T-helper 22 cell (primary cell): Measurements from ENCODE around the gene PPP2R5B.

Source experiments
- DNase-seq: peaks from one replicate; pipeline ENCODE4 v3.0.0-alpha.2; 2020; ENCODE audit warnings: low read depth

The PPP2R5B gene

DNA sequence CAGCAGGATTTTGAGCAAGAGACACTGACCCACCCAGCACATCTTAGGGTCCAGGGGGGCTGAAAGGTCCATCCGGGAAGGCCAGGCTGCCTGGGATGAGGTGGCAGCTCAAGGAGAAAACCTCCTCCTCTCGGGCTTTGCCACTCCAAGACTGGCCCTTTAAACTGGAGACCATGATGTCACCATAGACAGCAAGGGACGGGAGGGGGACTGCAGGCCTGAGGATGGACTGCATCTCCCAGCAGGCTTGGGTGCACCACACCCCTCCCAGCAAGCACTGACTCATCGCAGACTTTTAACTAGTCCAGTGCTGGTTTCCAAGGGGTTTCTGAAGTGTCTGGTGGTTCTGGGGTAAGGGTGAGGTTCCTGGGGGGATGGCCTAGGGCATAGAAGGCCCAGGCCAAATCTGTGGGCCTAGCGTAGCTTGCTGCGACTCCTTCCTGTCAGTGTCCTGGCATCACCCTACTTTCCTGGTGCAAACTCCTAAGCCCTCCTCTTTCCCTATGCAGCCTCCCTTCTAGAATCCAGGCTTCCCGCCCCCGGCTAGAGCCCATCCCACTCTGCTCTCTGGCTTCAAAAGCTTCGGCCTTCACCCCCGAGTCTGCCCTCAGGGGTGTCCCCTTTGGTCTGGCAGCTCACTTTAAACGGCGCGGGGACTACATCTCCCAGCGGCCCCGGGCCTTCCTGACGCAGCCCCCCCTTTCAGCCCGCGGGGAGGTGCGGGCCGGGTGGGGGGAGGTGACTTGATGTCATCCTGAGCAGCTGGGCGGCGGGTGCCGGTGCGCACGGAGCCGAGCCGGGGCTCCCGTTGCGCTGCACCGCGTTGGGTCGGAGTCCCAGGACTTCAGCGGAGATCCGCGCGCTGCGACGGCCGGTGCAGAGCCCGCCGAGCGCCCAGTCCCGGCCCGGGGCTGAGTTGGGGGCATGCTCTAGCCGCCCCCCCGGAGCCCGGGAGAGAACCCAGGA, at the start of gene PPP2R5B:
Gene PPP2R5B (plus strand): TSS at position 746 of the 966 bp plus-strand sequence. CDS start 1,046 bp downstream, outside the sequence.
- peak; percentile 90 for DNase-seq

DNA sequence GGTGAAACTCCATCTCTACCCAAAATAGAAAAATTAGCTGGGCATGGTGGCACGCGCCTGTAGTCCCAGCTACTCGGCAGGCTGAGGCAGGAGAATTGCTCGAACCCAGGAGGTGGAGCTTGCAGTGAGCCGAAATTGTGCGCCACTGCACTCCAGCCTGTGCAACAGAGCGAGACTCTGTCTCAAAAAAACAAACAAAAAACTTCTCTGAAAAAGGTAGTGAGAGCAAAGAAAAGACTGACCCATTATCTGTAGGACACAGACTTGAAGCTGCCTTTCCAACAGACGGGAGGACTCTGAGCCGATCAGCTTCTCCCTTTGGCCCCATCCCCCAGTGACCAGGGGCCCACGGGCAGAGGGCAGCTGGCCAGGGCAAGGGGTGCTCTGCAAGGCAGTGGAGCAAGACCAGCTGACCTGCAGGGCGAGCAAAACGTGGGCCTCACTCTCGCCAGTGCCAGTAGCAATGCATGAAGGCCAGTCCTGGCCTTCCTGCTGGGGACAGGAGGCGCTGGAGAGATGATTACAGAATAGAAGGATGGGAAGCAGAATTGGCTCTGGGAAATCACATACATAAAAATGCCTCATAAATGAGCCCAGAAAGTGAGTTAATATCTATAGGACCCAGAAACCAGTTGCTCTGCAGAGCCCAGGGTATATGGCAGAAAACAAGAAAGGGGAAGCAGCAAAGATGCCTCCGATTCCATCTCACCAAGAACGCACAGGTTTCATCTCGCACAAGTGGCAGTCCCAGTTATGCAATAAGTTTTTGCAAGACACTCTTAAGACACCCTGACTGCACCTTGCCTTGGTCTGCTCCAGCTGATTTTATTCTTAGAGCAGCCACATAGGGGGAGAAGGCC, 48.9 kb upstream of the PPP2R5B start:
- no peak for DNase-seq

DNA sequence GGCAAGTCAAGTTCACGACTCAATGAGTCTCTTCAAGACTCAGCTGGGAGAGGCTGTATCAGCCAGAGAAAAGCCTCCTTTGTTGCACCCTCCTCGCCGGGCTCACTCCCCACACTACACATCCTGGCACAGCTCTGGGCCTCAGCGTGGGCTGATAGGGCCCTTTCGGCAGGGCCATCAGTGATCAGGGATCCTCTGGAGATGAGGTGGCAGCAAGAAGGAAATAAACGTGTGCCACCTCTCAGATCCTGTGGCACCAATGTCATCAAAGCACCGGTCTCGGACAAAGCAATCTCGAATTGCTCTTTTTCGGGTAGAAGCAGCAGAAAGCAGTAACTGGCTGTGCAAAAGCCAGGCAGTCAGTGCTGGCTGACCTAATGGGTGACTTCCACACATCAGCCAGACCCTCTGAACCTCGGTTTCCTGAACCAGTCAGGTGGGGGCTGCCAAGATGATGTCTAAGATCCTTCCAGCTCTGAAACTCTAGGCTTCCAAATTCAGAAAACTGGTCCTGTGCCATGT, 48.2 kb upstream of the PPP2R5B start:
- DNase-seq: no peak

DNA sequence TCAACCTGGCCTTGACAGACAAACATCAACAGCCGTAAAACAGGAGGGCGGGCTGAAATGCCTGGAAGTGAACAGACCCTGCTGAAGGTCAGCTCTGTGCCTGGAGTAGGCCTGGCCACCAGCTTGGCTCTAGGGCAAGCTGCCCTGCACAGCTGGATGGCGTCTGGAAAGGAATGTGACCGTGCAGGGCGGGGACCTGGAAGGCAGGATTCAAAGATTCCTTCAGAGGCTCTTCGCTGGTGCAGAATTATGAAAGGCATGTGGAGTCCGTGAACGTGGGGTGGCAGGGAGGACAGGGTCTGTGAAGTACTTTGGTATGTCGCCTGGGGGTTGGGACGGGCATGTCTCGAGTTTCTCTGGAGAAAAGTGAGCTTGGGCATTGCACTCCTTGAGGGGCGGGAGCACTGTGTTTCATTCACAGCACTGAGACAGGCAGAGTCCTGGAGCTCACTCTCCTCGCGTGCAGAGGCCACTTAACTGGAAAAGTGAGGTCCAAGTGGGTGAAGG, 47.6 kb upstream of the PPP2R5B start:
- no peak for DNase-seq

DNA sequence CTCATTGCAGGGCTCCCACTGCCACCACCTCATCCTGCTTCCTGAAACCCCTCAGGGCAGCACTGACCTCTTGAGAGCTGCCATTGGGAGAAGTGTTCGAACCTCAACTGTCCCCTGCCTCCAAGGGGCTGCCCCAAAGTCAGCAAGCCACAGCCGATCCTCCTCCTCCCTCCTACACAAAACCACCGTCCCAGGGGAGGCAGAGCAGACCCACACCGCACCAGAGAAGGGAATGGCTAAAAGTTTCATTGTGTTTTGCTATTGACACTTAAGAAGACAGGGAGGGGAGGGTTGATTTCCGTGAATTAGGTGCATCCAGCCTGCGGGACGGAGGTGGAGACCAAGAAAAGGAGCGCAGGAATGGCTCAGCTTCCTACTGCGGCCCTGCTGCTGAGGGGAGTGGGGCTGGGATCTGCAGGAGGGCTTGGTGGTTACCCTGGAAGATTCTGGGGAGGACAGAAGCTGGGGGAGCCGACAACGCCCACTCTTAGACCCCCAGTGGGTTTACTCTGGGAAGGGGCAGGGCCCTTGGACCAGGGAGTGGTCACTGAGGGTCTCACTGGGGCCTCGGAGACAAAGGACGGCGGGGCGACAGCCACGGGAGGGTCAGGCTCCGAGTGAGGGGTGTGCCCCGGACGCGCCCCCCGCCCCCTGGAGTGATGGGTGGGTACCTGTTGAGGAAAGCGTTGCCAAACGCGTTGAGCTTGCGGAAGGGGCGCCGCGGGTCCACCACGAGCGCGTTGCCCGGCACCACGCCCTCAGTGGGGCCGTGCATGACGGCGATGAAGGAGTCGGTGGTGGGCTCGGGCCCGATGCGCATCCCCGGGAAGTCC, 46.9 kb upstream of the PPP2R5B start:
- DNase-seq: no peak

DNA sequence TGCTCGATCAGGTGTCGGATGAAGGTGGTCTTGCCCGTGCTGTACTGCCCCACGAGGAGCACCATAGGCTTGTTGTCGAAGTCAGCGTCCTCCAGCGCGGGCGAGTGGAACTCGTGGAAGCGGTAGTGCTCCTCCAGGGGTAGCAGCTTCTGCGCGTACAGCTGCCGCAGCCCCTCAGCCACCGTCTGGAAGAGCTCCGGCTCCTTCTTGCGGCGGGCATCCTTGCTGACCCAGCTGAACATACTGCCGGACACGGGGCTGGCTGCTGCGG, 46.3 kb upstream of the PPP2R5B start:
- peak; percentile 37 for DNase-seq

DNA sequence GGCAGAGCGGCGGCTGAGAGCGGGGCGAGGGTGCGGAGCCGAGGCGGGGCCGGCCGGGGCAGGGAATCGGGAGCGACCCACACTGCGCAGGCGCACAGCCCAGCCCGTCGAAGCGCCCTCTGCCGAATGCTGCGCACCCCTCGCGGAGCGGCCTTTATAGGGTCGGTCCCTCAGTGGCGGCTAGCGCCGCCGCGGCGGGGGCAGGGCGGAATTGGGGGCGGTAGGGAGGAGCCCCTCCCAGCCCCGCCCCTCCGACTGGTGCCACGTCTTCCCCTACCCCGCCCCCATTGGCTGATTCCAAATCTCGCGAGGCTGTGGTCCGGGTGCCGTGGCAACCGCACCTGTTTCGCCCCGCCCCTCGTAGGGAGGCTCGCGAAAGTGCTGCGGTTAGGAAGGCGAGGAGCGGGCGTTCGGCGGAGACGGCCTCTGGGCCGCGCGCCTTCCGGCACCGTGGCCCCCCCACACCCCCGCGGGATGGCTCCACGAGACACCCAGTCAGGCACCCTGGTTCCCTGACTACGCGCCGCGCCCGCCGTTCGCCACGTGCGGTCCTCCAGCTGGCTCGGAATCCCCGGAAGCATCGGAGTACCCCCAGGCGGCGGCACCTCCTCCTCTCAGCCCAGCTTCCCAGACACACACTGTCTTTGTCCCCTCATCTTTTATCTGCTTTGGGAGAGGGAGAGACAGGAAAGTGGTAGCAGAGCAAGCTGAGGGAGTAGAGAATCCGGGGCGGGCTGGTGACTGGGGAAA, 45.8 kb upstream of the PPP2R5B start, which contains the start of gene EHD1:
Gene EHD1 (minus strand): TSS at position 128 of the 750 bp plus-strand sequence. CDS start 157 bp downstream, outside the sequence.
- peak; percentile 100 for DNase-seq

DNA sequence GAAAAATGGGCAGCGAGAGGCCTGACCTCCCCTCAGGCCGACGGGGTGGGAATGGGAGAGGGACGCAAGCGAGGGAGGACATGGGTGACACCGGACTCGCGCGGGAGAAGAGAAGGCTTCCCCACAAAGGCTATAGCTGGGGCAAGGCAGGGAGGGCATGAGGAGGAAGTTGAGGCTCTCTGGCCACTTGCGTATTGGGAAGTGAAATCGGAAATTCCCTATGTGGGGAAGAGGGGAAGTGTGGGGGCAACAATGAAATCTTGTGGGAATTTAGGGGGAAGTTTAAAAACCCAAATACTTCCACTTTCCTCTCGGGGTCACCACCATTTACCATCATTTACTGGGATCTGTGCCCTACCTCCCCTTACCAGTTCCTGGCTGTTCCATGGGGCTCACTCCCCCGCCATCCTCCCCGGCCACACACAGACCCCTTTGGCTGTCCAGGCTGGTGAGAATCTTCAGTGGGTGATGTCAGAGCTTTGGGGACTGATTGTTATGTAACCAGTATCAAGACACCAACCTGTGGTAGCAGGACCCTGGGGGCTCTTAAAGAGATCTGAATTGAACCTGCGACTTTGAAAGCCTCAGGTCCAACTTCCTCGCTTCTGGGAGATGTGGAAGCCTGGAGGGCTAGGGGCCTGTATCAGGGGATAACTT, 45.1 kb upstream of the PPP2R5B start:
- no peak for DNase-seq

DNA sequence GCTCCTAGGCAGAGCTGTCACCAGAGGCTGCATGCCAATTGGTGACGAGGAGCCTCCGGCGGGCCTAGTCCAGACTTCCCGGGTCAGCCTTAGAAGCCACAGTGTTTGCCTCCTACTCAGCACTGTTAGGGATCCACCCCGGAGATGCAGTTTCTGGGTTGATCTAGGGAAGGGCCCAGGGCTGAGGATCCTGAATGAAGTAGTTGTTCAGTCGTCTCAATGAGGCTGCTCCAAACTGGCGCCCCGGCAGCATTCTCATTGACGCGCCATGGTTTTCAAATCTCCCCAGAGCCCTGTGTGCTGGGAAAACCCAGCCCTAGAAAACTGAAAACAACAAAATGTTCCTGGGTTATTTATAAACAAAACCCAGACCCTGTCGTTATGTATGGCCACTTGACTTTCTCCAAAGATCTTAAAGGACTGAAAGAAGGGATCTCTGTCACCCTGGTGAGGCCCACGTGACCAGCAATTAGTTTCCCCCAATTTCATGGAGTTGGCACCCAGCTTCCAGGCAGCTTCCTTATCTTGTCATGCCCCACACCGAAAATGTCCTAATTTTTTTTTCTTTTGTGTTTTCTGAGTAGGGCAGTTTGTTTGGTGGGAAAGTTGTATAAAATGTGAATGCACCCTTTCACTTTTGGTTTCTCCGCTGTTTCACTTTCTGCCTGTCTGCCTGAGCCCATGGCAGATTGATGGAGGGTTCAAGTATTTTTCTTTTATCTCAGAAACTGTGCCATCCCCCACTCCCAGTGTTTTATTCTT, 44.1 kb upstream of the PPP2R5B start:
- DNase-seq: no peak

DNA sequence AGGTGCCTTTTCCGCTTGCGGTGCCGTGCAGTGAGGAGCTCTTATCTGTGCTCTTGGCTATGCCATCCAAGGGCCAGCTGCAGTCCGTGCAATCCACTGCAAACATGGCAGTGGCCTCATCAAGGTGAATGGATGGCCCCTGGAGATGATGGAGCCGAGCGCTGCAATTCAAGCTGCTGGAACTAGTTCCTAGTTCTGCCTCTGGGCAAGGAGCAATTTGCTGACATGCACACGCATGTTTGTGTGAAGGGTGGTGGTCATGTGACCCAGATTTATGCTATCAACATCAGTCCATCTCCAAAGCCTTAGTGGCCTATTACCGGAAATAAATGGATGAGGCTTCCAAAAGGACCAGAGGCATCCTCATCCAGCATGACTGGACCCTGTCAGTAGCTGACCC, 43.0 kb upstream of the PPP2R5B start:
- DNase-seq: no peak

DNA sequence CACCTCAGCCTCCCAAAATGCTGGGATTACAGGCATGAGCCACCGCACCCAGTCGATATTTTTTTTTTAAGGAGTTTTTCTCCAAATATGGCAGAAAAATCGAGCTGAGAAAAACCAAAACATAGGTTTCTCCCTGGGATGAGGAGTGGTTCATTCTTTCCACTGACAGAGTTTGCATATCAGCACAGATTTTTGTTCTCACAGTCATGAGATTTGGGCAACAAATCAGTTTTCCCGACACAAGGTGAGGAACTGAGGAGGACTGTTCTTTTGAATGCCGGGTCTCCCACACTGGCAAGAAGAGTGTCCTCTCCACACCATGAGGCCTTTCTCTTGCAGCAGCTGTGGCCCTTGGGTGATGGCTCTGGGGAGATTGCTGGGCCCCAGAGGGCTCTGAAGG, 42.2 kb upstream of the PPP2R5B start:
- DNase-seq: no peak

DNA sequence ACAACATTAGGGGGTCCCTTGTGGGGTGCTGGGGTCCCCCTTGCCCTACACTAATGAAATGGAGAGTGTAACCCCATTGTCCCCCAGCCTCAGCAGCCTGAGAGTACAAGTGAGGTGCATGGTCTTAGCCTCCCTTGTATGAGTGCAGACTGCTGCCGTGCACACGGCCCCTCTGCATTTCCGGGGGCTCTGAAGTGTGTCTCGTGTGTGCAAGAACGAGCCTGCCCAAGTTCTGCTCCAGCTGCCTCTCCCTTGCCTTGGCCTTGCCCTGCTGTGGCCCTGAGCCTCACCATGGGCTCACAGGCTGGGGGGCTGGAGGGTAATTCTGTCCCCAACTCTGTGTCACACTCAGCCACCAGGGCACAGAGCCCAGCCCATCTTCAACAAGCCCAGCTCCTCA, 40.9 kb upstream of the PPP2R5B start:
- DNase-seq: no peak

DNA sequence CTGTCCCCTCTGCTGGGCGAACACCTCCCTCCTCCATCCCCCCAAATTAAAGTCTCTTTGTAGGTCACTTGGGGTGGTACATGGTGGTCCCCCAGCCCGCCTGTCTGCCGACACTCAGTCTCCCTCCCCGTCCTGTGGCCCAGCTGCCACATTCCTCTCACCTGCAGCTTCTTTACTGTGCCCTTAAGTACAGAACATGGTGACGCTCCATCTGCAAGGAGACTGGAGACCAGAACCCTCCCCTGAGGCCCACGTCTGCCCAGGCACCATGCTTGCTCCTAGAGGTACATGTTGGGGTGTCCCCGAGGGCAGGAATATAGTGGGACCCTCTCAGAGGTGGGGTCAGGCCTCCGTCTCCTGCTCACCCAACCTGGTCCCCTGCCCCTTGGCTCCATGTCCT, 40.5 kb upstream of the PPP2R5B start:
- DNase-seq: no peak

DNA sequence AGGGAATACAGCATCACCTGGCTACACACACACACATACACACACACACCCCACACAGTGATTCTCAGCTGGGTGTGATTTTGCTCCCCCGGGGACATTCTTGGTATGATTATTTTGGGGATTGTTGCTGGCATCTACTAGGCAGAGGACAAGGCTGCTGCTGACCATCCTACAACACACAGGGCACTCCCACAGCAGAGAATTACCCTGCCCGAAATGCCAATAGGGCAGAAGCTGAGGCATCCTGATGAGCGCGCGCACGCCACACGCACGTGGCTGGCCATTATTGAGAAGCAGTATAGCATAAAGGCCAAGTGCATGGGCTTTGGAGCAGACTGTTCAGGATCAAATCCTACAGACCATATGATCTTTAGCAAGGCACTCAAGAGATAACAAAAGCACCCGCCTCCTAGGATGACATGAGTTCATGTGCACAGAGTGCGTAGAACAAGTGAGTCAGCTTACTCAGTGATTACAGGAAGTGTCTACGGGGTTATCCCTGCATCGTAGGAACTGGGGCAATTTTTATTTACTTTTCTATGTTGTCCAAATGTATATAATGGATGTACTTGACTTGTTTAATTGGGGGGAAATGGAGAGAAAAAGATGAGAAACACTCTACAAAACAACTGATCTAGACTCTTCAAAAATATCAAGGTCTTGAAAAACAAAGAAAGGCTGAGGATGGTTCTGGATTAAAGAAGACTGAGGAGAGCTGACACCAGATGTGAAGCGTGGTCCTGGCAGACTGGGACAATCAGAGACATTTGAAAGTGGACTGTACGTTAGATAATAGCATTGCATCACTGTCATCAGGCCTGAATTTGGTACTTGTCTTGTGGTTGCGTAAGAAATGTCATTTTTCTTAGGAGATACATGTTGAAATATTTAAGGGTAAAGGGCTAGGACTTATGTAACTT, 38.9 kb upstream of the PPP2R5B start:
- DNase-seq: peak; percentile 41

DNA sequence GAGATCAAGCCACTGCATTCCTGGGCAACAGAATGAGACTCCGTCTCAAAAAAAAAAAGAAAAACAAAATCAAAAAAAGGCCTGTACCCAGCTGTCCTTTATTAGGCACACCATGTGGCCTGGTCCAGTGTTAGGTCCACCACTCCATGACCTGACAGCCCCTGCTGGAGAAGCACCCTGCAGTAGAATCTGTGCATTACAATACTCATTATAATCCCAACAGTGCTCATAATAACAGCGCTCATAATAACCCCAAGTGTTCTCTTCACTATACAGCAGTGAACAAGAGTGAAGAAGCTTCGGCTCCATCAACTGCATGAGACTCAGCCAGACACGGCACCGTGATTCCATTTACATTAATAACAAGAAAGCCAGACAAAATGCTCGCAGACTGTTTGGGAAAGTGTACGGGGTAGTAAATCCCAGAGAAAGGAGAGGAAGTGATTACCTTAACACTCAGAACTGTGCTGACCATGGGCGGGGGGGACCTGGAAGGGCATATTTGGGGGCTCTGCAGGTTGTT, 37.2 kb upstream of the PPP2R5B start:
- DNase-seq: no peak

DNA sequence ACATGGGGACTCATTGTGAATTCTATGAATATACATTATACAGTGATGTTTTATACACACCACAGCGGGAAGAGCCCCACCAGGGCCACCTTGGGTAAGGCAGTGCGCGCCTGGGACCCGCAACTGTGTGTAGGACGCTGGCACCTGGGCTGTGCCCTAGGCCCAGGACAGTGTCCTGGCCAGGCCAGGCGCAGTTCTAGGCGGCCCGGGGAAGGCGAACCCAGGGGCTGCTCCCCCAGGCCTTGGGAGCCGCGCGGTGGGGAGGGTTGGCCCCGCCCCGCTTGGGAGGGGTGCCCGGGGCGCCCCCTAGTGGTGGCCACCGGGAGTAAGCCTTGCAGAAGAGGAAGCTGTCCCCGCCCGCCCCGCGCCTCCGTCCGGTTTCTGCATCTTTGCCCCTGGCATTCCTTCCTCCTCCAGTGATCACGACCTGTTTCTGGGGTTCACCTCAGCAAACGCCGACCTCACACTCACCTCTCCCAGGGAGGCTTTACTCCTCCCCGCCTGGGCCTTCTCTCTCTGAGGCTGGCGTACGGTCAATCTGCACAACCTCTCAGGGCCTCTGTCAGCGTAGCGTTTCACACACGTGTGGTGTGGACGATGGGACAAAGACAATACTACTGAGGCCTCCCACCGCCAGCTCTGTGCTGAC, 36.6 kb upstream of the PPP2R5B start:
- peak; percentile 66 for DNase-seq

DNA sequence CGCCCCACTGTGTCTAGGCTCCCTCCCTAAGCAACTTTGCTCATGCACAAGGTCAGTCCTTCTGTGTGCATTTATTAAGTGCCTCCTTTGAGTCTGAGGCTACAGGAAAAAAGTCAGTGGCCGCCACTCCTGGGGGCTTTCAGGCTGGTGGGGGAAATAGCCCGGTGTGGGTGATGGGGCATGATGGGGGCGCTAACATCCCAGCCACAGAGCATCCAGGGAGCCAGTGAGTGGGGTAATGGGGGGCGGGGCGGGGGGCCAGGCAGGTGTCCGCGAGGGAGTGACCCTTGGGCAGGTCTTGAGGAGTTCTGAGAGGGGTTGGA, 36.1 kb upstream of the PPP2R5B start:
- no peak for DNase-seq
